ENCODE measurements around the gene ATP5MG. TPM values are rescaled to one million over a fixed set of nuclear protein-coding genes. Genes with fewer than 3 reads are reported as not detected.

Gene ATP5MG
- polyA plus RNA-seq, 2 of the 4 experiments (the other 2 are of a cell fraction): 337 to 438 TPM

DNA sequence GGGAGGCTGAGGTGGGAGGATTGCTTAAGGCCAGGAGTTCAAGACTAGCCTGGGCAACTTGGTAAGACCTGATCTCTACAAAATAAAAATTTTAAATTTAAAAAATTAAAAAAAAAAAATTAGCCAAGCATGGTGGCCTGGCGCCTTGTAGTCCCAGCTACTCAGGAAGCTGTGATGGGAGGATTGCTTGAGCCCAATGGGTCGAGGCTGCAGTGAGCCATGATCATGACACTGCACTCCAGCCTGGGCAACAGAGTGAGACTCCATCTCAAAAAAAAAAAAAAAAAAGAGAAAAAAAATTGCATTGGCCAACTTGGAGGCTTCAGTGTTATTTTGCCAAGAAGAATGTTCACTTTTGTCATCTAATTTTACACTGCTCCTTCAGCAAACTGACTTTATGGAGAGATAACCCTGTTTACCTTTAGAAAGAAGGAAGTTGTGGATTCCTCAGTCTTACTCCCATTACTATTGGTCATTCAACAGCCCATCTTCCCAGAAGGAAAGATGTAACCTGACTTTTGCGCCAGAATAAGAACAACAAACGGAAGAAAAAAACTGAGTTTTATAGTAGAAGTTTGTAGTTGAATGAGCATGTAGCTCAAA is 48.0 kb downstream of the ATP5MG start:
- no peak overlapping the region for H3K4me2 ChIP-seq
- no peak for FAIRE-seq
- ATAC-seq: no peak
- no peaks in the 10 kb centered on the region for H3K9me3 ChIP-seq
- CTCF ChIA-PET: interaction anchor here (0.6 to 1.8 kb wide), 2 partner anchors 38 to 154 kb away, joined by 3 to 5 read pairs; no protein-coding TSS in a partner anchor
- no peak overlapping the region for H3K4me3 ChIP-seq
- H3K4me1 ChIP-seq: no peaks in the 10 kb centered on the region
- TF ChIP-seq BHLHE40 (IDR thresholded peaks at IDR 0.05; ENCODE audit: low read depth, low read length) (no peak), POLR2AphosphoS2 (conservative IDR thresholded peaks at IDR 0.05; ENCODE audit: low read length) (no peak), GATA3 (IDR thresholded peaks at IDR 0.05; ENCODE audit: borderline replicate concordance) (no peak), KDM5A (IDR thresholded peaks at IDR 0.05) (no peak), HOXB13 (CRISPR knock-in tag; IDR thresholded peaks at IDR 0.05; ENCODE audit: low read depth) (no peak), JUN (IDR thresholded peaks at IDR 0.05) (no peak), EP300 (IDR thresholded peaks at IDR 0.05) (no peak), FOSB (CRISPR knock-in tag; IDR thresholded peaks at IDR 0.05) (no peak), TFCP2L1 (CRISPR knock-in tag; IDR thresholded peaks at IDR 0.05) (no peak), MAZ (IDR thresholded peaks at IDR 0.05; ENCODE audit: borderline replicate concordance, low read depth, low read length) (no peak)
- TF ChIP-seq, protein P1, sequence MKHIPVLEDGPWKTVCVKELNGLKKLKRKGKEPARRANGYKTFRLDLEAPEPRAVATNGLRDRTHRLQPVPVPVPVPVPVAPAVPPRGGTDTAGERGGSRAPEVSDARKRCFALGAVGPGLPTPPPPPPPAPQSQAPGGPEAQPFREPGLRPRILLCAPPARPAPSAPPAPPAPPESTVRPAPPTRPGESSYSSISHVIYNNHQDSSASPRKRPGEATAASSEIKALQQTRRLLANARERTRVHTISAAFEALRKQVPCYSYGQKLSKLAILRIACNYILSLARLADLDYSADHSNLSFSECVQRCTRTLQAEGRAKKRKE (CRISPR knock-in tag; IDR thresholded peaks at IDR 0.05; ENCODE audit: low read depth): no peak
- POLR2A ChIA-PET: interaction anchor here (0.8 kb wide), 1 partner anchor 13 kb away, joined by 5 read pairs; the partner anchor contains the start of gene KMT2A
- H3K27ac ChIP-seq: no peak overlapping the region
- WGBS (ENCODE audit: missing lambda C conversion rate): 92% methylated on average over 4 of the region's 4 CpGs
- no peak for DNase-seq (ENCODE audit: low read depth in 1 of 2, low spot score in 1 of 2)

DNA sequence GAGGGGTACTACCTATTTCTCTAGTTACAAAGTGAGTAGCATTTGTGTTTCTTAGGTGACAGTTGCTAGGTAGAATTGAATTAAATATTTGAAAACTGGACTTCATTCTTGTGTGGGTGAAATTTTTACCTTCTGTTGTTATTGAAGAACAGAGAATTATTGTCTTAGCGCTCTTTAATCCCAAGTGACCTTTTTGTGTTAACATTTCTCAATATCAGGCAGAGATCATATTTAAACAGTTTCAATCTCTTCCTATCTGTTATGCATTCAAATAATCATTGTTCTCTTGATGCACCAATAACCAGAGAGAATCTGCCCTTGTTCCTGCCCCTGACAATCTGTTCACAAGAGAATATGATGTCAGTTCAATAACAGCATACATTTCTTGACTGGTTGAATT is 49.0 kb downstream of the ATP5MG start:
- Histone ChIP-seq H3K4me3 (no peak overlapping the region), H3K4me2 (no peak overlapping the region), H3K27ac (no peak overlapping the region), H3K9me3 (no peaks in the 10 kb centered on the region), H3K4me1 (no peaks in the 10 kb centered on the region)
- ChIA-PET POLR2A (no interaction called here), CTCF (interaction anchor here (1.0 to 1.8 kb wide), 2 partner anchors 9 to 155 kb away, joined by 5 read pairs; no protein-coding TSS in a partner anchor)
- no peak for FAIRE-seq
- TF ChIP-seq MAZ (IDR thresholded peaks at IDR 0.05; ENCODE audit: borderline replicate concordance, low read depth, low read length) (no peak), JUN (IDR thresholded peaks at IDR 0.05) (no peak), TP53 (CRISPR knock-in tag; IDR thresholded peaks at IDR 0.05) (no peak), TFCP2L1 (CRISPR knock-in tag; IDR thresholded peaks at IDR 0.05) (no peak), RNF2 (IDR thresholded peaks at IDR 0.05; ENCODE audit: borderline replicate concordance, low read depth) (no peak), CHD4 (IDR thresholded peaks at IDR 0.05; ENCODE audit: borderline replicate concordance) (no peak), JUNB (IDR thresholded peaks at IDR 0.05) (no peak), HOXB5 (CRISPR knock-in tag; IDR thresholded peaks at IDR 0.05) (no peak), RFX5 (IDR thresholded peaks at IDR 0.05) (no peak), HMGXB4 (CRISPR knock-in tag; IDR thresholded peaks at IDR 0.05; ENCODE audit: borderline replicate concordance) (no peak)
- TF ChIP-seq, protein P2, sequence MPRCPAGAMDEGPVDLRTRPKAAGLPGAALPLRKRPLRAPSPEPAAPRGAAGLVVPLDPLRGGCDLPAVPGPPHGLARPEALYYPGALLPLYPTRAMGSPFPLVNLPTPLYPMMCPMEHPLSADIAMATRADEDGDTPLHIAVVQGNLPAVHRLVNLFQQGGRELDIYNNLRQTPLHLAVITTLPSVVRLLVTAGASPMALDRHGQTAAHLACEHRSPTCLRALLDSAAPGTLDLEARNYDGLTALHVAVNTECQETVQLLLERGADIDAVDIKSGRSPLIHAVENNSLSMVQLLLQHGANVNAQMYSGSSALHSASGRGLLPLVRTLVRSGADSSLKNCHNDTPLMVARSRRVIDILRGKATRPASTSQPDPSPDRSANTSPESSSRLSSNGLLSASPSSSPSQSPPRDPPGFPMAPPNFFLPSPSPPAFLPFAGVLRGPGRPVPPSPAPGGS (IDR thresholded peaks at IDR 0.05): no peak
- TF ChIP-seq, protein P3, sequence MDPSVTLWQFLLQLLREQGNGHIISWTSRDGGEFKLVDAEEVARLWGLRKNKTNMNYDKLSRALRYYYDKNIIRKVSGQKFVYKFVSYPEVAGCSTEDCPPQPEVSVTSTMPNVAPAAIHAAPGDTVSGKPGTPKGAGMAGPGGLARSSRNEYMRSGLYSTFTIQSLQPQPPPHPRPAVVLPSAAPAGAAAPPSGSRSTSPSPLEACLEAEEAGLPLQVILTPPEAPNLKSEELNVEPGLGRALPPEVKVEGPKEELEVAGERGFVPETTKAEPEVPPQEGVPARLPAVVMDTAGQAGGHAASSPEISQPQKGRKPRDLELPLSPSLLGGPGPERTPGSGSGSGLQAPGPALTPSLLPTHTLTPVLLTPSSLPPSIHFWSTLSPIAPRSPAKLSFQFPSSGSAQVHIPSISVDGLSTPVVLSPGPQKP (IDR thresholded peaks at IDR 0.05; ENCODE audit: low read depth, low read length): no peak
- WGBS (ENCODE audit: missing lambda C conversion rate): 90% methylated on average over 1 of the region's 1 CpG
- no peak for ATAC-seq
- no peak for DNase-seq (ENCODE audit: low read depth in 1 of 2, low spot score in 1 of 2)

Other genes starting within 250 kb of the ATP5MG start
- 0.04 and 0.12 TPM in 2 replicates for gene SCN4B, start 248.8 kb upstream of the ATP5MG start, polyA plus RNA-seq (2011; rRNA removed)
- gene SCN4B, start 248.8 kb upstream of the ATP5MG start, polyA plus RNA-seq (2017; fragmentation: RNase III; extraction: RNeasy Plus Mini Kit Qiagen cat#74134 plus additional on column Dnase treatment): 0.03 to 0.04 TPM in 2 of 3 replicates, not detected in the other
- gene SCN2B, start 225.0 kb upstream of the ATP5MG start, polyA plus RNA-seq (2011; rRNA removed): not detected in 2 replicates
- gene SCN2B, start 225.0 kb upstream of the ATP5MG start, polyA plus RNA-seq (2017; fragmentation: RNase III; extraction: RNeasy Plus Mini Kit Qiagen cat#74134 plus additional on column Dnase treatment): not detected in 3 replicates
- gene JAML, start 176.6 kb upstream of the ATP5MG start, polyA plus RNA-seq (2011; rRNA removed): not detected in 2 replicates
- gene JAML, start 176.6 kb upstream of the ATP5MG start, polyA plus RNA-seq (2017; fragmentation: RNase III; extraction: RNeasy Plus Mini Kit Qiagen cat#74134 plus additional on column Dnase treatment): not detected in 3 replicates
- 0.75 and 1.0 TPM in 2 replicates for gene MPZL3, start 149.2 kb upstream of the ATP5MG start, polyA plus RNA-seq (2011; rRNA removed)
- gene MPZL3, start 149.2 kb upstream of the ATP5MG start, polyA plus RNA-seq (2017; fragmentation: RNase III; extraction: RNeasy Plus Mini Kit Qiagen cat#74134 plus additional on column Dnase treatment): 0.33 to 0.47 TPM (median 0.34 TPM) in 3 replicates
- 0.09 and 0.14 TPM in 2 replicates for gene MPZL2, start 137.3 kb upstream of the ATP5MG start, polyA plus RNA-seq (2011; rRNA removed)
- 0.08 TPM in 1 of 3 replicates, not detected in the others for gene MPZL2, start 137.3 kb upstream of the ATP5MG start, polyA plus RNA-seq (2017; fragmentation: RNase III; extraction: RNeasy Plus Mini Kit Qiagen cat#74134 plus additional on column Dnase treatment)
- not detected in 2 replicates for gene CD3E, start 96.9 kb upstream of the ATP5MG start, polyA plus RNA-seq (2011; rRNA removed)
- gene CD3E, start 96.9 kb upstream of the ATP5MG start, polyA plus RNA-seq (2017; fragmentation: RNase III; extraction: RNeasy Plus Mini Kit Qiagen cat#74134 plus additional on column Dnase treatment): not detected in 3 replicates
- not detected in 2 replicates for gene CD3D, start 58.9 kb upstream of the ATP5MG start, polyA plus RNA-seq (2011; rRNA removed)
- gene CD3D, start 58.9 kb upstream of the ATP5MG start, polyA plus RNA-seq (2017; fragmentation: RNase III; extraction: RNeasy Plus Mini Kit Qiagen cat#74134 plus additional on column Dnase treatment): not detected in 3 replicates
- gene CD3G, start 57.3 kb upstream of the ATP5MG start, polyA plus RNA-seq (2011; rRNA removed): not detected in 2 replicates
- gene CD3G, start 57.3 kb upstream of the ATP5MG start, polyA plus RNA-seq (2017; fragmentation: RNase III; extraction: RNeasy Plus Mini Kit Qiagen cat#74134 plus additional on column Dnase treatment): not detected in 3 replicates
- gene UBE4A, start 42.0 kb upstream of the ATP5MG start, polyA plus RNA-seq (2011; rRNA removed): 18.9 and 28.7 TPM in 2 replicates
- 11.4 to 12.1 TPM (median 11.9 TPM) in 3 replicates for gene UBE4A, start 42.0 kb upstream of the ATP5MG start, polyA plus RNA-seq (2017; fragmentation: RNase III; extraction: RNeasy Plus Mini Kit Qiagen cat#74134 plus additional on column Dnase treatment)
- 20.3 and 28.4 TPM in 2 replicates for gene KMT2A, start 34.9 kb downstream of the ATP5MG start, polyA plus RNA-seq (2011; rRNA removed)
- 6.8 to 9.7 TPM (median 7.1 TPM) in 3 replicates for gene KMT2A, start 34.9 kb downstream of the ATP5MG start, polyA plus RNA-seq (2017; fragmentation: RNase III; extraction: RNeasy Plus Mini Kit Qiagen cat#74134 plus additional on column Dnase treatment)
- not detected in 2 replicates for gene TTC36, start 125.9 kb downstream of the ATP5MG start, polyA plus RNA-seq (2011; rRNA removed)
- gene TTC36, start 125.9 kb downstream of the ATP5MG start, polyA plus RNA-seq (2017; fragmentation: RNase III; extraction: RNeasy Plus Mini Kit Qiagen cat#74134 plus additional on column Dnase treatment): not detected in 3 replicates
- gene TMEM25, start 129.6 kb downstream of the ATP5MG start, polyA plus RNA-seq (2011; rRNA removed): 0.56 and 0.57 TPM in 2 replicates
- 0.58 to 0.82 TPM (median 0.75 TPM) in 3 replicates for gene TMEM25, start 129.6 kb downstream of the ATP5MG start, polyA plus RNA-seq (2017; fragmentation: RNase III; extraction: RNeasy Plus Mini Kit Qiagen cat#74134 plus additional on column Dnase treatment)
- gene IFT46, start 164.3 kb downstream of the ATP5MG start, polyA plus RNA-seq (2011; rRNA removed): 34.4 and 35.3 TPM in 2 replicates
- 14.4 to 17.1 TPM (median 15.5 TPM) in 3 replicates for gene IFT46, start 164.3 kb downstream of the ATP5MG start, polyA plus RNA-seq (2017; fragmentation: RNase III; extraction: RNeasy Plus Mini Kit Qiagen cat#74134 plus additional on column Dnase treatment)
- 140 and 150 TPM in 2 replicates for gene ARCN1, start 170.8 kb downstream of the ATP5MG start, polyA plus RNA-seq (2011; rRNA removed)
- 88.7 to 93.3 TPM (median 91.0 TPM) in 3 replicates for gene ARCN1, start 170.8 kb downstream of the ATP5MG start, polyA plus RNA-seq (2017; fragmentation: RNase III; extraction: RNeasy Plus Mini Kit Qiagen cat#74134 plus additional on column Dnase treatment)
- 5.9 and 7.7 TPM in 2 replicates for gene PHLDB1, start 206.0 kb downstream of the ATP5MG start, polyA plus RNA-seq (2011; rRNA removed)
- 17.9 to 20.0 TPM (median 19.4 TPM) in 3 replicates for gene PHLDB1, start 206.0 kb downstream of the ATP5MG start, polyA plus RNA-seq (2017; fragmentation: RNase III; extraction: RNeasy Plus Mini Kit Qiagen cat#74134 plus additional on column Dnase treatment)

Measured in A549 (cell line).